ENCODE data around the gene USP6NL.

DNA sequence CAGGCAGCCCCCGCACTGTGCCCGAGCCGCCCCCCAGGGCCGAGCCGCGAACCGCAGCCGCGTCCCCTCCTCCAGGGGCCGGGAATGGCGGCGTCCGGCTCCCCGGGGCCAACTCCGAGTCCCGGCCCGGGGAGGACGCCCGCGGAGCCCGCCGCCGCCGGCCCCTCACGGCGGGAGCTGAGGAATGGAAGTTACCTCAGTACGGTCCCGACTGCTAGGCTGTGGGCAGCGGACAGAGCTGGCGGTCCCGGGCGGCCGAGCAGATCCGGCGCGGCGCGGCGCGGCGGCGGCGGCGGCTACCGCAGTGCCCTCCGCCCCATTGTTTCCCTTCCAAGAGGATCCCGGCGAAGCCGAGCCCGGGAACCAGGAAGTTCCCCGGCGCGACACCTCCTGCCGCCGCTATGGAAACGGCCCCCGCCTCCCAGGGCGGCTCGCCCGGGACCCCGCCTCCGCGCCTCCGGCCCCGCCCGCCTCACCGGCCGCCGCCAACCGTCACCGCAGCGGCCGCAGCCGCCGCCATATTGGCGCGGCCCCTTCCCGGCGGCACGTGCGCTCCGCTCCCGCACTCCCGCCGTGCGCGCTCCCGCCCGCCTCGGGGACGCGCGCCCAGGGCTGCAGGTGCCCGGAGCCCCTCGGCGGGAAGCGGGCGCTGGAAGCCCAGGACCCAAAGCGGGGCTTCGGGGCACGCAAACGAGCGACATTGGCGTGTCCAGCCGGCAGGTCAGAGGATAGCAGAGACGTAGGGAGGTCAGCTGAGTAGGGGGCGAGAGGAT is at the start of gene USP6NL:
- TF ChIP-seq, protein P1, sequence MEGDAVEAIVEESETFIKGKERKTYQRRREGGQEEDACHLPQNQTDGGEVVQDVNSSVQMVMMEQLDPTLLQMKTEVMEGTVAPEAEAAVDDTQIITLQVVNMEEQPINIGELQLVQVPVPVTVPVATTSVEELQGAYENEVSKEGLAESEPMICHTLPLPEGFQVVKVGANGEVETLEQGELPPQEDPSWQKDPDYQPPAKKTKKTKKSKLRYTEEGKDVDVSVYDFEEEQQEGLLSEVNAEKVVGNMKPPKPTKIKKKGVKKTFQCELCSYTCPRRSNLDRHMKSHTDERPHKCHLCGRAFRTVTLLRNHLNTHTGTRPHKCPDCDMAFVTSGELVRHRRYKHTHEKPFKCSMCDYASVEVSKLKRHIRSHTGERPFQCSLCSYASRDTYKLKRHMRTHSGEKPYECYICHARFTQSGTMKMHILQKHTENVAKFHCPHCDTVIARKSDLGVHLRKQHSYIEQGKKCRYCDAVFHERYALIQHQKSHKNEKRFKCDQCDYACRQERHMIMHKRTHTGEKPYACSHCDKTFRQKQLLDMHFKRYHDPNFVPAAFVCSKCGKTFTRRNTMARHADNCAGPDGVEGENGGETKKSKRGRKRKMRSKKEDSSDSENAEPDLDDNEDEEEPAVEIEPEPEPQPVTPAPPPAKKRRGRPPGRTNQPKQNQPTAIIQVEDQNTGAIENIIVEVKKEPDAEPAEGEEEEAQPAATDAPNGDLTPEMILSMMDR (conservative IDR thresholded peaks at IDR 0.05) = no peak
- no peak for TF ChIP-seq EZH2 (IDR thresholded peaks at IDR 0.05; ENCODE audit: low read depth)
